HG02610 (cell line): ENCODE data around the gene TMEM87A.
"Not testable (repeated sequence)": the region's sequence is repeated elsewhere in the genome, so short reads cannot be mapped to it uniquely, and the experiment has no call there.

Experiments
- ATAC-seq: cut with Tn5 transposase; IDR thresholded peaks from one replicate; pipeline ENCODE4 v1.9.1; 2021; ENCODE audit warnings: mild to moderate bottlenecking, moderate library complexity; ENCODE audit not compliant: unreplicated experiment

The TMEM87A gene

DNA sequence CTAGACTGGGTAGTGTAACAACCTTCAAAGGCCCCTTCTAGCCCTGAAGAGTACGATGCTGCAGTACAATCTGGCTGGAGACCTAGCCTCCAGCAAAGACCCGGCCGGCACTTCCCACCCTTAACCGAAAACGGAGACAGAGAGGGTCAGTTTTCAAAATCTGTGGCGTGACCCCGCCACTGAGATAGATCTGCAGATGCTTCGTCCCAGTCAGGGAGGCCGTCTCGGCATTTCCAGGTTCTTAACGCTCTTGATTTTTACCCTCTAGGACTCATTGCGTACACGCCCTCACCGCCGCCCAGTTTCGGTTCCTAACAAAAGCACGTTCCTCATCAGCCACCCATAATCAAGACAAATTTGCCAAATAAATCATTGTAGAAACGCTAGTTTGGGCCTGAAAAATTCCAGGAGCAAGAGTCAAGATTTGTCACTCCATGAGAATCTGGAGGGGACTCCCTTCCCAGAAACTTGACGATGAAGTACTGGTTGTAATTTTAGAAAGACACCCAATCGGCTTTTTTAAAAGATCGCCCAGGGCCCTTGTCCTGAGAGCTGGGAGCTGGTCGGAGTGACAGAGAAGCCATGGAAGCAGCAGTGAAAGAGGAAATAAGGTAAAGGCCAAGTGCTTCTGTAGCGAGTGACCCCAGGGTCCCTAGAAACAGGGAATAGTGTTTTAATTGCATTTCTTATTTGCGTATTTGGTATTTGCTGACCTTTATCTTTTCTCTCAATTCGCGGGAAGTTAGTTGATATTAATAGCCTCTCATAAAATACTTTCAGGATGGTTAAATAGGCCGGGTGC lies 868 bp upstream of the TMEM87A start:
- peak; percentile 28 for ATAC-seq

DNA sequence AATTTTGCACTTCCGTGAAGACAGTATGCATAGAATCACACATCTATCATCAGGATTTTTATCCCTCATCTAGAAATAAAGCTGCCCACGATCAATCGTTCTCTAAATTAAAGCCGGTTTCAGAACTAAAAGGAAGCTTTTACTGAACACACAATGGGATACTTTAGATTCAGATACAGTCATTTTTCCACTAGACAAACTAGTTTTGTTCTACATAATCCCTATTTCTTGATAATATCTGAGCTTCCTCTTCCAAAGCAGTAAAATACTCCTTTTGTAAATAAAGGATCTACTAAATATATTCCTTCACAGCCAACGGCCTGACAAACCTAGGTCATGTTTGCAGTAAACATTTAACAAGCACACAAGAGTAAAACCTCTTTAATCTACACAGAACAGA lies 2.2 kb downstream of the TMEM87A start:
- ATAC-seq: no peak

DNA sequence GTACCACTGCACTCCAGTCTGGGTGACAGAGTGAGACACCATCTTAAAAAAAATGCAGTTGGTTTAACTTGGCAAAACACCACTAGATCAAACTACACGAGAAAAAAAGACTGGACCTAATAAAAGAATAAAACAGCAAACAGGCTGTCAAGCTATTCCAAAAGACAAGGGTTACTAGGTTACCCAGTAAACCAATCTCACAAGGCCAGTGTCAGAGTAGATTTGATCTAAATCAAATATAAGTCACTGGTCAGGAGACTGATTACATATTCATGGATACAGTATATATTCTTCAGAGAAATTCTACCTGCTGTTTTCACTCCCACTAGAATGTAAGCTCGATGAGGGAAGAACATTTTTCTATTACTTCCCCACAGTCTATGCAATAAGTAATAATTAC lies 2.7 kb downstream of the TMEM87A start:
- ATAC-seq: no peak

DNA sequence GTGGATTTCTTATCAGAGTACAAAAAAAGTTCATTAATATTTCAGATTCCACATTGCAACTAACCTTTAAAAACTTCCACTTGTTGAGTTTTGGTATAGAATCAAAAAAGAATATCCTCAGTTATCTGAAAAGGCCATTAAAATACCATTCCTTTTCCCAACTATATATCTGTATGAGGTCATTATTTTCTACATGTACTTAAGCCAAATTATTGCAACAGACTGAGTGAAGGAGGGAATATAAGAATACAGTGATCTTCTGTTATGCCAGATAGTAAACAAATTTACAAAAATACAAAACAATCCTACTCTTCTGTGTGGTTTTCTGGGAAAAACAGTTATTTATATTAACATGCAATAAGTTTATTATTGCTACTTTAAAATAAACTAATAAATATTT lies 5.9 kb downstream of the TMEM87A start:
- ATAC-seq: no peak

DNA sequence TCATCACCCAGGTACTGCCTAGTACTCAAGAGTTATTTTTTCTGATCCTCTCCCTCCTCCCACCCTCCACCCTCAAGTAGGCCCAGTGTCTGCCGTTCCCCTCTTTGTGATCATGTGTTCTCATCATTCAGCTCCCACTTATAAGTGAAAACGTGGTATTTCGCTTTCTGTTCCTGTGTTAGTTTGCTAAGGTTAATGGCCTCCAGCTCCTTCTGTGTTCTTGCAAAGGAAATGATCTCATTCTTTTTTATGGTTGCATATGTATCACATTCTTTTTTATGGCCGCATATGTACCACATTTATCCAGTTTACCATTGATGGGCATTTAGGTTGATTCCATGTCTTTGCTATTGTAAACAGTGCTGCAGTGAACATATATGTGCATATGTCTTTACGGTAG lies 8.4 kb downstream of the TMEM87A start:
- ATAC-seq: no peak

DNA sequence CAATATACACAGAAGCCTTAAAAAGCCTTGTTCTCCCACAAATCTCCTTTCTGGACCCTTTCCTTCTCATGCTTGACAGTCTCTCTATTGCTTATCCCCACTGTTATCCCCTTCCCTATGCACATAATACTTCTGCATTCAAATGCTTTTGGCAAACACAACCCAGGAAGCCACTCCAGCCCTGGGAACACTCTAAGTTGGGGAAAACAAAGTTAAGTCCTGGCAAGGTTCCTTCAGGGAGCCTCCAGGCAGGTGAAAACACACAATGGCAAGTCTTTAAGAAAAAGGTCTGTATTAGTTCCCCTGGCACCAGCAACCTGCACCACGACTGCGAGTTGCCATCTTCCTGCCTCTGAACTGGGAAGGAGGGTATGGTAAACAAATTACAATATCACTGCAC lies 19.9 kb downstream of the TMEM87A start:
- no peak for ATAC-seq

GRCh38 chr15:42240823-42241222 lies 32.4 kb downstream of the TMEM87A start:
- ATAC-seq: no peak

DNA sequence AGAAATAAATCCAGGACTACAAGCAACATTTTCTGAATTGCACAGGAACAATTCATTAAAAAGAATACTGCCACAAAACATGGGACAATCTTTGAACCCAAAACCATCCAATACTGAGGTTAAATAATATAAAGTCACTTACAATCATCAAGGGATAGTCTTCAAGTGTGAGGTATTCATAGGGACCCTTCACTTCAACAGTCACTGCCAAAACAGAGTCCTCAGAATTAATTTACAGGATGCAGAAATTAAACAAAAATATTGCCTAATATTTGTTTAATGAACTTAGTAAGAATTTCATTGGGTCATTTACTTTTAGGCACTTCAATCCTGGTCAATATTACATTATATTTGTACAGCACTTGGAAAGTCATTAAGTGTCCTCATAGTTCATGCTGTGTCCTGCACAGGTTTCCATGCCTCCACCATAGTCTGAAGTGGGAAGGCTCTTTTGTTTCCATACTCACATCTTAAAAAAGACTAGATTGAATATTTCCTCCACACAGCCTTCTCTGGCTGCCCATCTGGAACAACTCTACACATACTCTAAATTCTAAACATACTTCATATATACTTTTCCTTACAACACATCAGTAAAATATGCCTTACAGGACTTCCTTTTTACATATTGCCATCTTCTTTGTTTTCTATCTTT lies 33.6 kb downstream of the TMEM87A start:
- ATAC-seq: no peak

GRCh38 chr15:42233107-42233506 lies 40.1 kb downstream of the TMEM87A start:
- no peak for ATAC-seq

DNA sequence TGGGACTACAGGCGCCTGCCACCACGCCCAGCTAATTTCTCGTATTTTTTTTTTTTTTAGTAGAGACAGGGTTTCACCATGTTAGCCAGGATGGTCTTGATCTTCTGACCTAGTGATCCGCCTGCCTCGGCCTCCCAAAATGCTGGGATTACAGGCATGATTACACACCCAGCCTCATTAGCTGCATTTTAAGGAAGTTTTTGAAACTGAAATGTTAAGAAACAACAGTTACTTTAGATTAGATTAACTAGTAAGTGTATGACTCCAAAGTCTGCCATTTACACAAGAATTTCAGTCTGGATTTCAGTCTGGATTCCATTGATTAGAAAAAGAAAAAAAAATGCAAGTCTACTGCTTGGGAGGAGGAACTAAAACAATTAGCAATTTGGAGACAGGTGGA lies 40.6 kb downstream of the TMEM87A start:
- ATAC-seq: no peak

DNA sequence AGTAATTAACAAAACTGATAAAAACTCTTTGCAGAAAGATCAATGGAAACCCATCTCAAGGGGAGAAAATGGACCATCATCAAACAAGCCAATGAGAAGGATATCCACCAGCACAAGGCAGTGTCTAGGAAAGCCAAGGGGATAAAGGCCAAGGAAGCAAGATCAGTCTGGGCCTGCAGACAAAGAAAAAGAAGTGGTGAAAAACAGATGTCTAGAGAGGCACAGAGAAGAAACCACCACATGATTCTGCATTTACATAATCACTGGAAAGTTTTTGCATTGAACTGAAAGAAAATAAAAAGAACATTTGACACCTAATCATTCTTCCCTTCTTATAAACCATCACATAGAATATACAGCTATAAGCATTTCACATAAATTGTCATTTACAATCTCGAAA lies 42.1 kb downstream of the TMEM87A start:
- ATAC-seq: no peak

DNA sequence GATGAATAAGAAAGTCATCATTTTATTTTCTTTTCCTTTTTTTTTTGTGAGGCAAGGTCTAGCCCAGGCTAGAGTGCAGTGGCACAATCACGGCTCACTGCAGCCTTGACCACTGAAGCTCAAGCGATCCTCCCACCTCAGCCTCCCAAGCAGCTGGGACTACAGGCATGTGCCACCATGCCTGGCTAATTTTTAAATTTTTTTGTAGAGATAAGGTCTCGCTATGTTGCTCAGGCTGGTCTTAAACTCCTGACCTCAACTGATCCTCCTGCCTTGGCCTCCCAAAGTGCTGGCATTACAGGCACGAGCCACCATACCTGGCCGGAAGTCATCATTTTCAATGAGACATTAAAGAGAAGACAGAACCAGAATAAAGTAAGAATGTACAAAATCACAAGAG lies 44.3 kb downstream of the TMEM87A start:
- not testable (repeated sequence) for ATAC-seq

DNA sequence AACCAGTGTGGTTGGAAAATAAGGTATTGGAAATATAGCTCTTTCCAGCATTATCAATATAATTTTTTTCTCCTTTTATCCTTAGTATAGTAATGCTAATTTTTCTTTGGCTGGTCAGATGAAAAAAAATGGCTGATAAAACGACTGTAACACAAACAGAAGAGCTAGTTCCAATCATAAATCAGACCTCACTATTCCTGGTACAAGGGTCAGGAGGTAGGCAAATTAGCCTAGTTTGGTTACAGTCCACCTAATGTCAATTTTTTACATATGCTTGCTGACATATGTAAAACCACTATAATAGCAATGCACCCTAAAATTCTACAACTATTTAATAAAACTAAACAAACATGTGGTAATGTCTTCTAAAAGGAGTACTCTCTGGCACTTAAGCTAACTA lies 45.2 kb downstream of the TMEM87A start:
- ATAC-seq: no peak

GRCh38 chr15:42226648-42227047 lies 46.6 kb downstream of the TMEM87A start:
- ATAC-seq: no peak

- ATAC-seq: no peak
These were observed 53.0 kb downstream of the TMEM87A start for GRCh38 chr15:42220216-42220615.

DNA sequence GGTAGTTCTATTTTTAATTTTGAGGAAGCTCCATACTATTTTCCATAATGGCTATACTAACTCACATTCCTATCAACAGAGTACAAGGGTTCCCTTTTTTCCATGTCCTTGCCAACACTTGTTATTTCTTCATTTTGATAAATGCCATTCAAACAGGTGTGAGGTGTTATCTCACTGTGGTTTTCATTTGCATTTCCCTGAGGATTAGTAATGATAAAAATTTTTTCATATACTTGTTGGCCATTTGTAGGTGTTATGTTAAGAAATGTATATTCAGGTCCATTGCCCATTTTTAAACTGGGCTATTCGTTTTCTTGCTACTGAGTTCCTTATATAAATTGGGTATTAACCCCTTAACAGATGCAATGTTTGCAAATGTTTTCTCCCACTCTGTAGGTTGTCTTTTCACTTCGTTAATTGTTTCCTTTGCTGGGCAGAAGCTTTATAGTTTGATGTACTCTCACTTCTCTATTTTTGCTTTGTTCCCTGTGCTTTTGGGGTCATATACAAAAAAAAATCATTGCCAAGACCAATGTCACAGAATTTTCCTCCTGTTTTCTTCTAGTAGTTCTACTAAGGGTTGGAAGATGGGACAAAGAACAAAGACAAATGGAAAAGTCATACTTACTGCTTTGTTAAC lies 54.2 kb downstream of the TMEM87A start:
- ATAC-seq: no peak

- no peak for ATAC-seq
These were observed 55.7 kb downstream of the TMEM87A start for GRCh38 chr15:42217568-42217967.

- no peak for ATAC-seq
These were observed 57.1 kb downstream of the TMEM87A start for GRCh38 chr15:42215913-42216829.

- ATAC-seq: no peak
These were observed 58.6 kb downstream of the TMEM87A start for GRCh38 chr15:42214600-42214999.

GRCh38 chr15:42213511-42213910 lies 59.7 kb downstream of the TMEM87A start:
- no peak for ATAC-seq

- no peak for ATAC-seq
These were observed 62.5 kb downstream of the TMEM87A start for GRCh38 chr15:42210696-42211095.
